Lower leg skin (tissue), 3 donors: Measurements from ENCODE around the gene NEK1.

Source experiments
- CTCF ChIP-seq, 3 donors: fragments of 450-650 bp; IDR thresholded peaks; one replicate each; pipeline ENCODE4 v1.5.1; 2016; ENCODE audit warnings: antibody characterized with exemption in 3 of 3, mild to moderate bottlenecking in 3 of 3, moderate library complexity in 2 of 3
- POLR2A ChIP-seq, 2 donors: fragments of 450-650 bp; IDR thresholded peaks; one replicate each; pipeline ENCODE4 v1.6.1; 2016 to 2017; ENCODE audit warnings: antibody characterized with exemption in 2 of 2, mild to moderate bottlenecking in 1 of 2, moderate library complexity in 1 of 2

GRCh38 chr4:169367826-169368225 lies 244.6 kb downstream of the NEK1 start:
- no peak for TF ChIP-seq CTCF (IDR thresholded peaks at IDR 0.05)
- no peak for TF ChIP-seq POLR2A (IDR thresholded peaks at IDR 0.05)
